Sigmoid colon (tissue), 4 donors: ENCODE results near the gene ZNF473.

Experiments used
- CTCF ChIP-seq, 4 experiments: fragments of 450-650 bp in 3 of 4; fragments of 200-600 bp in 1 of 4; IDR thresholded peaks; one replicate each; pipeline ENCODE4 v1.5.1; 2016 to 2019; ENCODE audit warnings: antibody characterized with exemption in 4 of 4, mild to moderate bottlenecking in 3 of 4, moderate library complexity in 2 of 4
- EP300 ChIP-seq, 4 donors: sonication (generic); formaldehyde crosslinking; IDR thresholded peaks; one replicate each; pipeline ENCODE4 v1.6.1; 2017; ENCODE audit warnings: antibody characterized with exemption in 4 of 4
- POLR2AphosphoS5 ChIP-seq, 4 donors: sonication (generic); formaldehyde crosslinking; IDR thresholded peaks; one replicate each; pipeline ENCODE4 v1.6.1; 2017; ENCODE audit warnings: antibody characterized with exemption in 4 of 4

- no peak for TF ChIP-seq POLR2AphosphoS5 (IDR thresholded peaks at IDR 0.05)
- TF ChIP-seq CTCF (IDR thresholded peaks at IDR 0.05), result no peak
- no peak for TF ChIP-seq EP300 (IDR thresholded peaks at IDR 0.05)
Observed at GRCh38 chr19:50016225-50016807, 9.5 kb upstream of the ZNF473 start.
